Calu3 (cell line): ENCODE measurements around the gene EHBP1. TPM values are rescaled to one million over a fixed set of nuclear protein-coding genes. Genes with fewer than 3 reads are reported as not detected.
A peak's percentile ranks its signal among the peaks of the same experiment; 100 is the strongest.

Experiments used
- BruUV-seq: library from RNA; stranded (reverse); fragments of 400-500 nt; replicated peaks from 2 replicates; lab custom pipeline; 2021; lab: Mats Ljungman, UMichigan
- CTCF ChIA-PET: fragments of 300-600 bp; sonication (Branson Sonifier 250); formaldehyde crosslinking; loops from one replicate; lab custom pipeline; 2022; ENCODE audit warnings: antibody characterized with exemption; lab: Charles Lee
- DNase-seq: peaks from one replicate; pipeline ENCODE4 v3.0.0; 2022
- H3K27ac Mint-ChIP-seq: one replicate; pipeline ENCODE4 v1.8.0; 2022; ENCODE audit warnings: mixed read lengths; ENCODE audit not compliant: unreplicated experiment
- H3K27me3 Mint-ChIP-seq: one replicate; pipeline ENCODE4 v1.8.0; 2022; ENCODE audit warnings: mixed read lengths; ENCODE audit not compliant: unreplicated experiment
- H3K36me3 Mint-ChIP-seq: one replicate; pipeline ENCODE4 v1.8.0; 2022; ENCODE audit warnings: mild to moderate bottlenecking, moderate library complexity, mixed read lengths; ENCODE audit not compliant: insufficient read depth, unreplicated experiment
- H3K4me1 Mint-ChIP-seq: one replicate; pipeline ENCODE4 v1.8.0; 2022; ENCODE audit warnings: mild to moderate bottlenecking, low read depth, mixed read lengths; ENCODE audit not compliant: unreplicated experiment
- H3K4me3 Mint-ChIP-seq: one replicate; pipeline ENCODE4 v1.8.0; 2022; ENCODE audit warnings: mild to moderate bottlenecking, low read depth, moderate library complexity, mixed read lengths; ENCODE audit not compliant: unreplicated experiment
- H3K9me3 Mint-ChIP-seq: one replicate; pipeline ENCODE4 v1.8.0; 2022; ENCODE audit warnings: low read depth, mixed read lengths; ENCODE audit not compliant: unreplicated experiment
- CTCF ChIP-seq: fragments of 200-600 bp; IDR thresholded peaks from one replicate; pipeline ENCODE4 v1.8.0; 2022; ENCODE audit warnings: antibody characterized with exemption; ENCODE audit not compliant: unreplicated experiment
- intact Hi-C: fragments of 100-400 bp; cut with micrococcal nuclease; formaldehyde crosslinking; loops from one replicate; pipeline ENCODE4 v1.10.0; 2022; ENCODE audit not compliant: unreplicated experiment
- total RNA-seq: library from RNA; stranded (reverse); gene quantifications from 2 replicates; pipeline ENCODE4 v1.2.3, GENCODE V29; 2022

EHBP1 gene
- total RNA-seq, 1 experiment from 2014 or later, result 82.9 TPM

DNA sequence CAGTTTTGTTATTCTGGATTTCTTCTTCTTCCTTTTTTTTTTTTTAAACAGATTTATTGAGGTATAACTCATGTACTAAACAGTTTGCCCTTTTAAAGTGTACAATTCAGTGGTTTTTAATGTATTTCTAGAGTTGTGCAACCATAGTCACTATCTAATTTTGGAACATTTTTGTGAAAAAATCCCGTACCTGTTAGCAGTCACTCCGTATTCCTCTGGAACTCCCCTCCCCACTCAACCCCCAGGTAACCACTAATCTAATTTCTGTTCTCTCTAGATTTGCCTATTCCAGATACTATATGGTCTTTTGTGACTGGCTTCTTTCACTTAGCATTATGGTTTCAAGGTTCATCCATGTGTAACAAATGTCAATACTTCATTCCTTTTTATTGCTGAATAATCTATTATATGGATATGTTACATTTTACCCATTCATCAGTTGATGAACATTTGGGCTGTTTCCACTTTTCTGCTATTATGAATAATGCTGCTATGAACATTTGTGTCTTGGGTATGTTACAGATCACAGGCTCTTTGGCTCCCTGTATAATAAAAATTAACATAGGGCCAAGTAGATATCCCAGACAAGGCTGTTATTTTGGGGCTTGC is 21.9 kb downstream of the EHBP1 start:
- H3K27ac Mint-ChIP-seq, result peak overlapping the region; percentile 63
- CTCF ChIA-PET, result no interaction called here
- peaks cover 19% of the 10 kb centered on the region for H3K36me3 Mint-ChIP-seq
- H3K9me3 Mint-ChIP-seq, result peaks cover 12% of the 10 kb centered on the region
- TF ChIP-seq CTCF, result no peak
- H3K4me3 Mint-ChIP-seq, result peak overlapping the region; percentile 23
- no peak for DNase-seq
- BruUV-seq, result no TSS peak
- H3K27me3 Mint-ChIP-seq, result no peaks in the 10 kb centered on the region
- intact Hi-C loops, result loop anchor here (5.0 kb wide), 1 partner anchor 270 kb away; no protein-coding TSS in a partner anchor
- peaks cover 49% of the 10 kb centered on the region for H3K4me1 Mint-ChIP-seq

DNA sequence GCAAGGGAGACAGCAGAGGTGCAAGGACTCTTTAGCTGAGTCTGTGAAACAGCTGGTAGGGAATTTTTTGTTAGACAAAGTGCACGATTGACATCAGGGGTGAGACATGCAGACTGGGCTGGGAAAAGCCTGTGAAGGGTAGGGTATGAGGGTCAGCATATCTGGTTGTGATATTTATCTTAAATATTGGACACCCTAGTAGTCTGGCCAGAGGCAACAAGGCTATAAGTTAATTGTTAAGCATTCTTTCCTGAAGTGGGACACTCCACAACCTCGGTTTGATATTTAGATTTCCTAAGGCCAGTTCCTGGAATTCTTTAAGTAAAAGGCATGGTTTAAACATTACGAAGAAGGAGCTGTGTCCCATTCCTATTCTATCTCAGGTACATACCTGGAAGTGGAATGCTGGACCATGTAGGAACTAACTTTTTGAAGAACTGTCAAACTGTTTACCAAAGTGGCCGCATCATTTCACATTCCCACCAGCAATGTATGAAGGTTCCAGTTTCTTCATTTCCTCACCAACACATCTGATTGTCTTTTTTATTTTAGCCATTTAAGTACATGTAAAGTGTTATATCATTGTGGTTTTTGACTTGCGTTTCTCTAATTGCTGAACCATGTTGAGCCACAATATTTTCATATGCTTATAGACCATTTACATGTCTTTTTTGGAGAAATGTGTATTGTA is 22.5 kb downstream of the EHBP1 start:
- peak overlapping the region; percentile 63 for H3K27ac Mint-ChIP-seq
- peaks cover 24% of the 10 kb centered on the region for H3K36me3 Mint-ChIP-seq
- intact Hi-C loops, result loop anchor here (5.0 kb wide), 1 partner anchor 271 kb away; no protein-coding TSS in a partner anchor
- H3K4me1 Mint-ChIP-seq, result peaks cover 53% of the 10 kb centered on the region
- CTCF ChIA-PET, result interaction anchor here (0.7 kb wide), 1 partner anchor 9 kb away, joined by 5 read pairs; no protein-coding TSS in a partner anchor
- peaks cover 15% of the 10 kb centered on the region for H3K9me3 Mint-ChIP-seq
- no peaks in the 10 kb centered on the region for H3K27me3 Mint-ChIP-seq
- no peak for TF ChIP-seq CTCF
- BruUV-seq, result no TSS peak
- DNase-seq, result no peak
- peak overlapping the region; percentile 23 for H3K4me3 Mint-ChIP-seq

GRCh38 chr2:62731275-62731674 is 25.8 kb downstream of the EHBP1 start:
- Mint-ChIP-seq H3K27me3 (no peaks in the 10 kb centered on the region), H3K27ac (no peak overlapping the region), H3K36me3 (peaks cover 21% of the 10 kb centered on the region), H3K4me3 (no peak overlapping the region), H3K4me1 (peaks cover 41% of the 10 kb centered on the region), H3K9me3 (peaks cover 15% of the 10 kb centered on the region)
- intact Hi-C loops, result no loop called here
- DNase-seq, result no peak
- BruUV-seq, result no TSS peak
- CTCF ChIA-PET, result no interaction called here
- no peak for TF ChIP-seq CTCF

DNA sequence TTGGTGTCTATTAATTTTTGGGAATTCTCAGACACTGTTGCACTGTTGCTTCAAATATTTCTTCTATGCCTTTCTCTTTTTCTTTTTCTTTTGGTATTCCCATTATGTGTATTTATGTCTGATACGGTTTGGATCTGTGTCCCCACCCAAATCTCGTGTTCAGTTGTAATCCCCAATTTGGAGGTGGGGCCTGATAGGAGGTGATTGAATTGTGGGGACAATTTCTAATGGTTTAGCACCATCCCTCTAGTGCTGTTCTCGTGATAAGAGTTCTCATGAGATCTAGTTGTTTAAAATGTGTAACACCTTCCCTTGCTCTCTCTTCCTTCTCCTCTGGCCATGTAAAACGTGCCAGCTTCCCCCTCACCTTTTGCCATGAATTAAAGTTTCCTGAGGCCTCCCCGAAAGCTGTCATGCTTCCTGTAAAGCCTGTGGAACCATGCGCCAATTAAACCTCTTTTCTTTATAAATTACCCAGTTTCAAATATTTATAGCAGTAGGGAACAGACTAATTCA is 26.8 kb downstream of the EHBP1 start:
- intact Hi-C loops, result no loop called here
- peak overlapping the region; percentile 3 for H3K27ac Mint-ChIP-seq

More for the DNA sequence above, 26.8 kb downstream of the EHBP1 start:
- Mint-ChIP-seq H3K36me3 (peaks cover 18% of the 10 kb centered on the region), H3K27me3 (no peaks in the 10 kb centered on the region), H3K4me3 (no peak overlapping the region), H3K9me3 (peaks cover 15% of the 10 kb centered on the region), H3K4me1 (peaks cover 47% of the 10 kb centered on the region)
- no peak for TF ChIP-seq CTCF
- CTCF ChIA-PET, result no interaction called here
- DNase-seq, result no peak
- no TSS peak for BruUV-seq
